Astrocyte of the spinal cord (primary cell): Measurements from ENCODE around the gene MTCH1.
"Not testable (repeated sequence)": the region's sequence is repeated elsewhere in the genome, so short reads cannot be mapped to it uniquely, and the experiment has no call there.

Experiments
- DNase-seq: peaks from one replicate; pipeline ENCODE4 v3.0.0; 2011; ENCODE audit warnings: low read depth, low spot score
- H3K4me3 ChIP-seq: 2 replicates; pipeline ENCODE4 v1.5.1; 2011; ENCODE audit warnings: low read depth, mild to moderate bottlenecking, low read length, moderate library complexity
- in situ Hi-C: cut with HindIII; loops from 2 replicates; pipeline ENCODE4 v1.10.0; 2017; ENCODE audit warnings: low sequenced_read_pairs
- TF ChIP-seq, protein P1 (sequence below): IDR thresholded peaks from 2 replicates; pipeline ENCODE4 v1.5.1; 2012; ENCODE audit warnings: low read depth, mild to moderate bottlenecking, low read length, inconsistent platforms

Gene MTCH1

DNA sequence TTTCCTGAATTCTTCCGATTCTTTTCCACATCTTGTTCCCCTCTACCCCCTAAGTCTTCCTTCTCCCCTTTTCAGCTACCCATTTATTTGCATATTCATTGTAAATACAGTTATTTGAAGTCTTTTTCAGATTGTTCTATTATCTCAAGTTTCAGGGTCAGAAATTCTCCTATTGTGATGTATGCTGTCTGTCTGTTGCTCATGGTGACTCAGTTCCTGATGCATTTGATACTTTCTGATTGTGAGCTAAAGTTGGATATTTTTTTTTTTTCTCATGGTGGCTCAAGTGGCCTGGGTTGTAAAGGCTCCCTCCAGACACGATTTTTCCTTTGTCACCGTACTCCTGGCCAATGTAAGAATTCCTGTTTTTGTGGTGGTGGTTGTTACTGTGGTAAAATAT is 36.4 kb downstream of the MTCH1 start:
- TF ChIP-seq, protein P1, sequence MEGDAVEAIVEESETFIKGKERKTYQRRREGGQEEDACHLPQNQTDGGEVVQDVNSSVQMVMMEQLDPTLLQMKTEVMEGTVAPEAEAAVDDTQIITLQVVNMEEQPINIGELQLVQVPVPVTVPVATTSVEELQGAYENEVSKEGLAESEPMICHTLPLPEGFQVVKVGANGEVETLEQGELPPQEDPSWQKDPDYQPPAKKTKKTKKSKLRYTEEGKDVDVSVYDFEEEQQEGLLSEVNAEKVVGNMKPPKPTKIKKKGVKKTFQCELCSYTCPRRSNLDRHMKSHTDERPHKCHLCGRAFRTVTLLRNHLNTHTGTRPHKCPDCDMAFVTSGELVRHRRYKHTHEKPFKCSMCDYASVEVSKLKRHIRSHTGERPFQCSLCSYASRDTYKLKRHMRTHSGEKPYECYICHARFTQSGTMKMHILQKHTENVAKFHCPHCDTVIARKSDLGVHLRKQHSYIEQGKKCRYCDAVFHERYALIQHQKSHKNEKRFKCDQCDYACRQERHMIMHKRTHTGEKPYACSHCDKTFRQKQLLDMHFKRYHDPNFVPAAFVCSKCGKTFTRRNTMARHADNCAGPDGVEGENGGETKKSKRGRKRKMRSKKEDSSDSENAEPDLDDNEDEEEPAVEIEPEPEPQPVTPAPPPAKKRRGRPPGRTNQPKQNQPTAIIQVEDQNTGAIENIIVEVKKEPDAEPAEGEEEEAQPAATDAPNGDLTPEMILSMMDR: no peak
- in situ Hi-C loops: no loop called here
- H3K4me3 ChIP-seq: no peak overlapping the region
- peak; percentile 53 for DNase-seq

DNA sequence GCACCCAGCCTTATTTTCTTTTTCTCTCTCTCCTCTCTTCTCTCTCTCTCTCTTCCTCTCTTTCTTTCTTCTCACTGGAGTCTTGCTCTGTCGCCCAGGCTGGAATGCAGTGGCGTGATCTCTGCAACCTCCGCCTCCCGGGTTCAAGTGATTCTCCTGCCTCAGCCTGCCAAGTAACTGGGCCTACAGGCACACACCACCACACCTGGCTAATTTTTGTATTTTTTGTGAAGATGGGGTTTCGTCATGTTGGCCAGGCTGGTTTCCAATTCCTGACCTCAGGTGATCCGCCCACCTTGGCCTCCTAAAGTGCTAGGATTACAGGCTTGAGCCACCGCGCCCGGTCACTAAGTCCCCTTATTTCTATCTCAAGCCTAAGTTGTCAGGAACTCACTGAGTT is 36.9 kb downstream of the MTCH1 start:
- in situ Hi-C loops, DNase-seq, H3K4me3 ChIP-seq: not testable (repeated sequence)

DNA sequence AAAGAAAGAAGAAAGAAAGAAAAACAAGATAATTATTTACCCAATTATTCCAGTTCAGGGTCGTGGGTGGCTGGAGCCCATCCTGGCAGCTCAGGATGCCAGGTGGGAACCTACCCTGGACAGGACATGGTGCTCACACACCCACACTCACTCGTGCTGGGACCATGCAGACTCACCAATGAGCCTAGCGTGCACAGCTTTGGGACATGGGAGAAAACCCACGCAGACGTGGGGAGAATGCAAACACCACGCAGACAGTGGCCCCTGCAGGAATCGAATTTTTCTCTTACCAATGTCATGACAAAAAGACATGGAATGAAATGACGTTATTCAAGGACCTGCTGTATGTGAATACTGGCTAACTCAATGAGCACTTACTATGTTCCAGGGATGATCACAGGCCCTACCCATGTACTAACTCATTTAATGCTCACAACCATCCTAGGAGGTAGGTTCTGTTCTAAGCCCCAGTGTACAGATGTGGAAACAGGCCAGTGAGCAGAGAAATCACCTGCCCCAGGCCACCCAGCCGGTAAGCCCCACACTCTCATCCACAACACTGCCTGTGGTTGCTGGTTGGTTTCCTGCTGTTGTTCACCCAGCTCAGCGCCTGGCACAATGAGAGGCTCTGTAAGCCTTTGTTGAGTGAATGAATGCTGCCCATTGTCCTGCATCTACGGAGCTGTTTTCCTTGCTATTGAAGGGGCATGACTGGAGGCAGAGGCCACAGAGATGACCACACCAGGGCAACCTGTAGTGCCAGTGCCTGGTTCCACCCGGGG is 38.2 kb downstream of the MTCH1 start:
- H3K4me3 ChIP-seq: no peak overlapping the region
- TF ChIP-seq, protein P1: no peak
- in situ Hi-C loops: no loop called here
- no peak for DNase-seq

DNA sequence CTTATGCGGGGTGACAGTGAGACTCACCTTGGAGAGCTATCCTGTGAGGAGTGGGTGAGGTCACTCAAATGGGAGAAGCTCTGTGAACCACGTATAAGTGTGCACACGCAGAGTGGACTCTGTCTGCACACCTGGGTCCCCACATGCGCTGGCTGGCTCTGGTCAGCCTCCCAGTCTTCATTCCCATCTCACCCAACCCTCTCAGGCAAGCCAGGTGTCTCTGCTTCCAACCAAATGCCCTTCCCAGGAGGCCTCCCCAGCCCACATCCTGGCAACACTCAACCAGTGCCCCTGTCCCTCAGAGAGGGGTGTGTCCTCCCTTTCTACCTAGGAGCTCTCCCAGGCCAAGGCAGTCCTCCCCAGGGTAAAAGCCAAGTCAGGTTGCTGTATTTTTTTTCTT is 39.5 kb downstream of the MTCH1 start:
- TF ChIP-seq, protein P1: no peak
- no peak overlapping the region for H3K4me3 ChIP-seq
- no peak for DNase-seq
- in situ Hi-C loops: no loop called here

DNA sequence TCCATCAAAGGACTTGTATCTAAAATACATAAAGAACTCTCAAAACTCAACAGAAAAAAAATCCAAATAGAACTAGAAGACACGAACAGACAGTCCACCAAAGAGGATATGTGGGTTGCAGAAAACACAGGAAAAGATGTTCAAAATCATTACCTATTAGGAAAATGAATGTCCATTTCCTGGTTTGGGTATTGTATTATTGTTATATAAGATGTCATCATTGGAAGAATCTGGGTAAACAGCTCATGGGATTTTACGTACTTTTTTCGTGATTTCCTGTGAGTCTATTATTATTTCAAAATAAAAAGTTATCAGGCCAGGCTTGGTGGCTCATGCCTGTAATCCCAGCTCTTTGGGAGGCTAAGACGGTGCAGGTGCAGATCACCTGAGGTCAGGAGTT is 40.7 kb downstream of the MTCH1 start:
- no peak overlapping the region for H3K4me3 ChIP-seq
- in situ Hi-C loops: no loop called here
- TF ChIP-seq, protein P1: no peak
- DNase-seq: no peak

DNA sequence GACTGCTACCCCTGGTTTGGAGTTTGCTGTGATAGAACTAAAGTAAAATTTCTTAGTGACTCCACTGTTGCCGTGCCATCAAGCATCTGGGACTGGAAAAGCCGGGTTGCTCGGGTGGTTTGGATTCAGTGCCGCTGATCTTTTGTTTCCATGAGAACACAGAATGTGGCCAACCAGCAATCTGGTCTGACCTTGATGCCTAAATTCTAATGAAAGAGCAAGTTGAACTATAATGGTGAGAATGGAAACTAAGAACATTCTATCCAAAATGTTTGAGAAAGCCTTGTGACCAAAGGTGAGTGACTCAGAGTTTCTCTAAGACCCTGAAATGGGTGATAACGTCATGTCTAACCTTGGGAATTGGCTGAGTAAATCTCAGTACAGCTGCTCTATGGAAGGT is 41.3 kb downstream of the MTCH1 start:
- TF ChIP-seq, protein P1: no peak
- in situ Hi-C loops: no loop called here
- no peak overlapping the region for H3K4me3 ChIP-seq
- DNase-seq: no peak

DNA sequence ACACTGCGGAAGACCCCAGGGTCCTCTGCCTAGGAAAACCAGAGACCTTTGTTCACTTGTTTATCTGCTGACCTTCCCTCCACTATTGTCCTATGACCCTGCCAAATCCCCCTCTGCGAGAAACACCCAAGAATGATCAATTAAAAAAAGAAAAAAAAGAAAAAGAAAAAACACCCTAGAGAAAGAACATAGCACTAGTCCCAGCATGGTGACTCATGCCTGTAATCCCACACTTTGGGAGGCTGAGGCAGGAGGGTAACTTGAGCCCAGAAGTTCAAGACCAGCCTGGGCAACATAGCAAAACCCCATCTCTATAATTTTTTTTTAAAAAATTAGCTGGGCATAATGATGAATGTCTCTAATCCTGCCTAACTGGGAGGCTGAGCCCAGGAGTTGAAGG is 43.7 kb downstream of the MTCH1 start:
- in situ Hi-C loops, DNase-seq, H3K4me3 ChIP-seq: not testable (repeated sequence)

DNA sequence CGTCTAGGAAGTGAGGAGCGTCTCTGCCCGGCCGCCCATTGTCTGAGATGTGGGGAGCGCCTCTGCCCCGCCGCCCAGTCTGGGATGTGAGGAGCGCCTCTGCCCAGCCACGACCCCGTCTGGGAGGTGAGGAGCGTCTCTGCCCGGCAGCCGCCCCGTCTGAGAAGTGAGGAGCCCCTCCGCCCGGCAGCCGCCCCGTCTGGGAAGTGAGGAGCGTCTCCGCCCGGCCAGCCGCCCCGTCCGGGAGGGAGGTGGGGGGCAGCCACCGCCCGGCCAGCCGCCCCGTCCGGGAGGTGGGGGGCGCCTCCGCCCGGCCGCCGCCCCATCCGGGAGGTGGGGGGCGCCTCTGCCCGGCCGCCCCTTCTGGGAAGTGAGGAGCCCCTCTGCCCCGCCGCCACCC is 44.4 kb downstream of the MTCH1 start:
- H3K4me3 ChIP-seq, DNase-seq, in situ Hi-C loops: not testable (repeated sequence)
